ENCODE results near the gene ZBED5. TPM values are rescaled to one million over a fixed set of nuclear protein-coding genes. Genes with fewer than 3 reads are reported as not detected.
"Not testable (repeated sequence)": the region's sequence is repeated elsewhere in the genome, so short reads cannot be mapped to it uniquely, and the experiment has no call there.

ZBED5 gene
- total RNA-seq, 1 donor from 2014 or later: 89.1 TPM

DNA sequence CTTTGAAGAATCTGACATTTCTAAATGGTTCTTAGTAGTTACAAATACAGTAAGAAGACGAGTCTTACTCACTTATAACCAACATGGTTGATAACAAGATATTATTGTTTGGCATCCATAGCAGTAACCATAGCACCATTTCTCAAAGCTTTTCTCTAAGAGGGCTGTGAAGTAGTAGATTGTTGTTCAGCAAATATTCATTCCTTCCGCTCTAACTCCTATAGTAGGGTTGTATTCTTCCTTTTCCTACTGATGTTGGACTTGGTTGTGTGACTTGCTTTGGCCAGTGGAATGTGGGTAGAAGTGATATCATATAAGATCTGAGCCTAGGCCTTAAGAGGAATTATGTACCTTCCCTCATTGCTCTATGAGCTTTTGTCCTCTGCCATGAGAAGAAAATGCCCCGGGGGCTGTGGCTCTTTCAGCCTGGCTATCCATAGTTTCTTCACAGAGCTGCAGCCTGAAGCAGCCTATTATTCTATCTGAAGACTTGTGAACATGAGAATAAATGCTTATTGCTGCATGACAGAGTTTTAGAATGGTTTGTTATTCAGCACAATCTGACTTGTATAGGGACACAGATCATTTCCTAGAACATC lies 28.9 kb upstream of the ZBED5 start:
- Mint-ChIP-seq H3K27ac (ENCODE audit: unreplicated experiment) (no peak overlapping the region), H3K4me1 (peaks cover 7% of the 10 kb centered on the region), H3K4me3 (no peak overlapping the region)

DNA sequence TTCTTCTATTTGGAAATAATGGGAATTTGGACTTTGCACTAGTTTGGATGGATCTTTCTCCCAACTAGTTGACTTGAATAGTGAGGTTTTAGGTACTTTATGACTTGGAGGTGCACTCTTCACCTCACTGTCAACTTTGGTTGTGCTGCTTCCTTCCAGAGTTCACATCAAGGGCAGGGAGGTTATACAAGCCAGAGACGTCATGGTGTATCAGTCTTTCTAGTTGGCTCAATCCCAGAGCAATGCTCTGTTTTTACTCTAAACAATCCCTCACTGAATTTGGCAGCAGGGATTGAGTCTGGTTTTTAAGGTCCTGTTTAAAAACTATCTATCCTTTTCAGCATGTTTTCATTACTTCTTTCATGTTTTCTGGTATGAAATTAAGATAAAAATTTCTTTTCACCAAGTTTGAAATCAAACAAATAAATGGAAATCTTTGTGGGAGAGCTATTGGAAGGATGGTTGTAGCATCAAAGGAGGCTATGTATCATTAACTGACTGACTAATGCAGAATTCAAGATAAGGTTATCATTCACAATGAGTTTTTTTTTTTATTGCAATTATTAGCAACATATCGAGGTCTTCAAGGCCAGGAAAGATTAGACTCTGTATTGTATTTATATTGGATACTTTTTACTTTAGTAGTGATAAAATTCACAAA lies 28.0 kb upstream of the ZBED5 start:
- DNase-seq (ENCODE audit: low read depth, low spot score): no peak
- peaks cover 9% of the 10 kb centered on the region for H3K36me3 Mint-ChIP-seq (ENCODE audit: low read depth)
- TF ChIP-seq, protein P1, sequence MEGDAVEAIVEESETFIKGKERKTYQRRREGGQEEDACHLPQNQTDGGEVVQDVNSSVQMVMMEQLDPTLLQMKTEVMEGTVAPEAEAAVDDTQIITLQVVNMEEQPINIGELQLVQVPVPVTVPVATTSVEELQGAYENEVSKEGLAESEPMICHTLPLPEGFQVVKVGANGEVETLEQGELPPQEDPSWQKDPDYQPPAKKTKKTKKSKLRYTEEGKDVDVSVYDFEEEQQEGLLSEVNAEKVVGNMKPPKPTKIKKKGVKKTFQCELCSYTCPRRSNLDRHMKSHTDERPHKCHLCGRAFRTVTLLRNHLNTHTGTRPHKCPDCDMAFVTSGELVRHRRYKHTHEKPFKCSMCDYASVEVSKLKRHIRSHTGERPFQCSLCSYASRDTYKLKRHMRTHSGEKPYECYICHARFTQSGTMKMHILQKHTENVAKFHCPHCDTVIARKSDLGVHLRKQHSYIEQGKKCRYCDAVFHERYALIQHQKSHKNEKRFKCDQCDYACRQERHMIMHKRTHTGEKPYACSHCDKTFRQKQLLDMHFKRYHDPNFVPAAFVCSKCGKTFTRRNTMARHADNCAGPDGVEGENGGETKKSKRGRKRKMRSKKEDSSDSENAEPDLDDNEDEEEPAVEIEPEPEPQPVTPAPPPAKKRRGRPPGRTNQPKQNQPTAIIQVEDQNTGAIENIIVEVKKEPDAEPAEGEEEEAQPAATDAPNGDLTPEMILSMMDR (conservative IDR thresholded peaks at IDR 0.05): no peak
- no peak overlapping the region for H3K27ac Mint-ChIP-seq (ENCODE audit: unreplicated experiment)
- H3K9me3 Mint-ChIP-seq: peaks cover 15% of the 10 kb centered on the region
- H3K27me3 Mint-ChIP-seq (ENCODE audit: low read depth): no peaks in the 10 kb centered on the region
- no peak overlapping the region for H3K4me3 Mint-ChIP-seq
- H3K4me1 Mint-ChIP-seq: peaks cover 7% of the 10 kb centered on the region

More for the DNA sequence above, 28.9 kb upstream of the ZBED5 start:
- DNase-seq (ENCODE audit: low read depth, low spot score): peak; percentile 17
- TF ChIP-seq, protein P1 (conservative IDR thresholded peaks at IDR 0.05): no peak
- Mint-ChIP-seq H3K27me3 (ENCODE audit: low read depth) (no peaks in the 10 kb centered on the region), H3K36me3 (ENCODE audit: low read depth) (peaks cover 9% of the 10 kb centered on the region), H3K9me3 (peaks cover 15% of the 10 kb centered on the region)

DNA sequence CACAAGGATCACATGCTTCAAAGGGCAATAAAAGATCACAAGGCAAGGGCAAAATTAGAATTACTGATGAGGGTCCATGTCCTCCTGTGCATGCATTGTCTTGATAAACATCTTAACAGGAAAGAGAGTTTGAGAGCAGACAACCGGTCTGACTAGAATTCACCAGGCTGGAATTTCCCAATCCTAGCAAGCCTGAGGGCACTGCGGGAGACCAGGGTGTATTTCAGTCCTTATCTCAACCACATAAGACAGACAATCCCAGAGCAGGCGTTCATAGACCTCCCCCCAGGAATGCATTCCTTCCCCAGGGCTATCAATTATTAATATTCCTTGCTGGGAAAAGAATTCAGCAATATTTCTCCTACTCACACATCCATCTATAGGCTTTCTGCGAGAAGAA lies 26.4 kb upstream of the ZBED5 start:
- H3K36me3 Mint-ChIP-seq (ENCODE audit: low read depth); H3K27me3 Mint-ChIP-seq (ENCODE audit: low read depth); H3K4me1 Mint-ChIP-seq; DNase-seq (ENCODE audit: low read depth, low spot score); H3K27ac Mint-ChIP-seq (ENCODE audit: unreplicated experiment); H3K4me3 Mint-ChIP-seq: not testable (repeated sequence)
- peaks cover 11% of the 10 kb centered on the region for H3K9me3 Mint-ChIP-seq

DNA sequence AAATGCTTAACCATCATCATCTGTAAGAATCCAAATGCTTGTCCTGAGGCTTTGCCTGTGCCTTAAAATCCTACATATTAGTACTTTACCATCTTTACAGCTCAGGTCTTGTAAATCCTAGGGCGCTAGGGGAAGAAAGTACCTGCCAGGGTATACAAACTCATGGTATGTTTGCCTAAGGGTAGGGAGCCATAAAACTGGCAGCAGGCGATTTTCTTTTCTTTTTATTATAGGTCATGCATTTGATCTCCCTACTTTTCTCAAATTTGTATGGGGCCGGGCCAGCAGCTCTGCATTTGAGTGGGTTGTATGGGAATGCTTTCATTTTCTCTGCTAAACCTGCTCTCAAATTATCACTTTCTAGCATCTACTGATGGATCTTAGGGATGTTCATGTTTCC lies 24.0 kb upstream of the ZBED5 start:
- peaks cover 11% of the 10 kb centered on the region for H3K36me3 Mint-ChIP-seq (ENCODE audit: low read depth)
- H3K9me3 Mint-ChIP-seq: peaks cover 11% of the 10 kb centered on the region
- no peak for DNase-seq (ENCODE audit: low read depth, low spot score)
- H3K27me3 Mint-ChIP-seq (ENCODE audit: low read depth): no peaks in the 10 kb centered on the region
- H3K4me1 Mint-ChIP-seq: peaks cover 14% of the 10 kb centered on the region
- H3K4me3 Mint-ChIP-seq: no peak overlapping the region
- TF ChIP-seq, protein P1 (conservative IDR thresholded peaks at IDR 0.05): no peak
- H3K27ac Mint-ChIP-seq (ENCODE audit: unreplicated experiment): no peak overlapping the region

DNA sequence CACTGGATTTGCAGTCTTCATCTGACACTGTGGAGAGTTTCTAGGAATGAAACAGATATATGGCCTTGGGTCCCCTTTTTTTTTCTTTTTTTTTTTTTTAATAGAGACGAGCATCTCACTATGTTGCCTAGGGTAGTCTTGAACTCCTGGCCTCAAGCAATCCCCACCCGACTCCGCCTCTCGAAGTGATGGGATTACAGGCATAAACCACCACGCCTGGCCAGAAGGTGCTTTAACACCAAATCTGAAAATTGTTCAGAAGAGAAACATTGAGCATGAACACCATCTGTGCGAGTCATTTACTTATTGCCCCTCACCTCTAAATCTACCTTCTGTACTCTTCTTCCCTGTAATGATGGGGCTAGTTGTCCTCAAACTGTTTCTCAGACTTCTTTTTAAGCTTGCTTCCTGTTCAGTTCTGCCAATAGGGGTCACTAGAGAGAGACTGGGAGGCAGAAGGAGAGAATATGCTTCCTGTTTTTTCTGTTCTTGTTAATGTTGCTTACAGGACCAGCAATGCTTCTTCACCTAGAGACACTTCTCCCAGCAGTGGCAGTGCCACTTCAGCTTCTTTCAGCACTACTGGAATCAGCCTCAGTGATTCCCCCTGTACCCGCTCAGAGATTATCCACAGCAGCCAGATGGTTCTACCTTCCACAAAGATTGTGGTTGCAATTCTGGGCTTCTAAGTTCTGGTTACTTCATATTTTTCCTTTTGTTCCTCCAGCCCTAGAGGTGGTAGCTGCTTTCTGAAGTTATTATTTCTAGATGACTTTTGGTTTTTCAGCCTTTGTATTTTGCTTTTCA lies 20.8 kb upstream of the ZBED5 start:
- TF ChIP-seq, protein P1 (conservative IDR thresholded peaks at IDR 0.05): peak; percentile 71
- Mint-ChIP-seq H3K9me3 (peaks cover 7% of the 10 kb centered on the region), H3K4me1 (peaks cover 25% of the 10 kb centered on the region), H3K27ac (ENCODE audit: unreplicated experiment) (no peak overlapping the region), H3K27me3 (ENCODE audit: low read depth) (no peaks in the 10 kb centered on the region), H3K4me3 (peak overlapping the region; percentile 2), H3K36me3 (ENCODE audit: low read depth) (peaks cover 15% of the 10 kb centered on the region)
- peak; percentile 11 for DNase-seq (ENCODE audit: low read depth, low spot score)

Measured in neural crest cell (in vitro differentiated cells).